A549 (cell line): ENCODE measurements around the gene TMCO2. TPM values are rescaled to one million over a fixed set of nuclear protein-coding genes. Genes with fewer than 3 reads are reported as not detected.

Experiments
- ATAC-seq, 2 experiments: fragments of 200-7000 bp in 1 of 2; fragments of >200 bp in 1 of 2; cut with Nextera tagmentation in 1 of 2; cut with Tn5 transposase in 1 of 2; 3 replicates each; pipeline versions ENCODE4 v1.8.0 to v1.9.1; 2018 to 2020; ENCODE audit warnings: mild to moderate bottlenecking in 1 of 2, moderate library complexity in 1 of 2
- CTCF ChIA-PET: fragments of 300-600 bp; sonication (Branson Sonifier 250); formaldehyde crosslinking; extraction: SDS; loops from one replicate; lab custom pipeline; 2021; ENCODE audit warnings: antibody characterized with exemption, inconsistent platforms; lab: Yijun Ruan, JAX
- POLR2A ChIA-PET: fragments of 350-600 bp; formaldehyde crosslinking; extraction: SDS; loops from one replicate; lab custom pipeline; 2021; ENCODE audit warnings: antibody characterized with exemption, inconsistent platforms; lab: Yijun Ruan, JAX
- DNase-seq, 2 experiments: peaks; one replicate each; pipeline versions ENCODE4 v3.0.0 to v3.0.0-alpha.2; 2011 to 2016; ENCODE audit warnings: low read depth in 1 of 2, low spot score in 1 of 2
- FAIRE-seq: peaks from 2 replicates; lab custom pipeline; 2011; peaks lifted over from hg19 to GRCh38; lab: Jason Lieb, UNC
- H3K27ac ChIP-seq, 2 experiments: fragments of >200 bp; sonication (Bioruptor Twin); formaldehyde crosslinking; 3 replicates each; pipeline ENCODE4 v1.5.1; 2016 to 2017
- H3K4me1 ChIP-seq: fragments of >200 bp; sonication (Bioruptor Twin); formaldehyde crosslinking; 3 replicates; pipeline ENCODE4 v1.6.1; 2016
- H3K4me2 ChIP-seq: fragments of >200 bp; sonication (Bioruptor Twin); formaldehyde crosslinking; 3 replicates; pipeline ENCODE4 v1.6.1; 2016
- H3K4me3 ChIP-seq: fragments of >200 bp; sonication (Bioruptor Twin); formaldehyde crosslinking; 3 replicates; pipeline ENCODE4 v1.5.1; 2016
- H3K9me3 ChIP-seq: fragments of >200 bp; sonication (Bioruptor Twin); formaldehyde crosslinking; 3 replicates; pipeline ENCODE4 v1.6.1; 2016
- BHLHE40 ChIP-seq: IDR thresholded peaks from 2 replicates; pipeline ENCODE4 v1.6.1; 2012; ENCODE audit warnings: low read depth, low read length, inconsistent platforms
- CBX2 ChIP-seq: fragments of 200-600 bp; sonication (generic); IDR thresholded peaks from 2 replicates; pipeline ENCODE4 v1.6.1; 2016; ENCODE audit warnings: low read depth, mild to moderate bottlenecking, borderline replicate concordance
- CEBPB ChIP-seq, 2 experiments: fragments of >200 bp in 1 of 2; sonication (Bioruptor Twin) in 1 of 2; formaldehyde crosslinking in 1 of 2; IDR thresholded peaks; 2 replicates each; pipeline ENCODE4 v1.6.1; 2012 to 2016
- ESRRA ChIP-seq: fragments of 150-350 bp; IDR thresholded peaks from 2 replicates; pipeline ENCODE4 v1.6.1; 2014; ENCODE audit warnings: mild to moderate bottlenecking, low read length, borderline replicate concordance
- FOSL2 ChIP-seq, 2 experiments: fragments of 450-650 bp in 1 of 2; fragments of >200 bp in 1 of 2; sonication (Bioruptor Twin) in 1 of 2; formaldehyde crosslinking; IDR thresholded peaks; 2 replicates each; pipeline versions ENCODE4 v1.5.0 to v1.6.1; 2016 to 2020; ENCODE audit warnings: mild to moderate bottlenecking in 1 of 2, moderate library complexity in 1 of 2
- HOXB5 ChIP-seq: fragments of 250-450 bp; sonication (Bioruptor Pico); IDR thresholded peaks from 2 replicates; pipeline ENCODE4 v1.5.0; 2020; ENCODE audit warnings: mild to moderate bottlenecking, moderate library complexity
- JUN ChIP-seq, 2 experiments: fragments of >200 bp; sonication (Bioruptor Twin); formaldehyde crosslinking; IDR thresholded peaks; 2 replicates in 1 of 2; 3 replicates in 1 of 2; pipeline ENCODE4 v1.6.1; 2016 to 2017
- NFE2L2 ChIP-seq: fragments of 150-350 bp; conservative IDR thresholded peaks from 2 replicates; pipeline ENCODE4 v1.6.1; 2014; ENCODE audit warnings: low read length
- NR3C1 ChIP-seq: fragments of >200 bp; sonication (Bioruptor Twin); formaldehyde crosslinking; IDR thresholded peaks from 3 replicates; pipeline ENCODE4 v1.6.1; 2017
- POLR2A ChIP-seq: IDR thresholded peaks from 2 replicates; pipeline ENCODE4 v1.6.1; 2012; ENCODE audit warnings: mild to moderate bottlenecking, low read length
- POLR2AphosphoS2 ChIP-seq: conservative IDR thresholded peaks from 2 replicates; pipeline ENCODE4 v1.6.1; 2012; ENCODE audit warnings: low read length, improper control_type of control experiment, inconsistent platforms
- RAD21 ChIP-seq, 2 experiments: fragments of >200 bp in 1 of 2; sonication (Bioruptor Twin) in 1 of 2; formaldehyde crosslinking in 1 of 2; IDR thresholded peaks in 1 of 2; conservative IDR thresholded peaks in 1 of 2; 2 replicates in 1 of 2; 3 replicates in 1 of 2; pipeline ENCODE4 v1.6.1; 2012 to 2018; ENCODE audit warnings: inconsistent platforms in 1 of 2
- RFX5 ChIP-seq: fragments of 450-650 bp; IDR thresholded peaks from 2 replicates; pipeline ENCODE4 v1.7.1; 2014; ENCODE audit warnings: antibody characterized with exemption, mild to moderate bottlenecking, moderate library complexity
- RNF2 ChIP-seq: fragments of 200-600 bp; sonication (generic); IDR thresholded peaks from 2 replicates; pipeline ENCODE4 v1.6.1; 2016; ENCODE audit warnings: low read depth, mild to moderate bottlenecking, antibody characterized with exemption, moderate library complexity, borderline replicate concordance
- TP53 ChIP-seq: fragments of 250-450 bp; sonication (Bioruptor Pico); IDR thresholded peaks from 2 replicates; pipeline ENCODE4 v1.5.0; 2021; ENCODE audit warnings: mild to moderate bottlenecking, moderate library complexity
- WGBS: methylation state at CpG from one replicate; pipeline ENCODE4 v1.1.6; 2017; ENCODE audit errors: missing lambda C conversion rate; 5-methylcytosine and 5-hydroxymethylcytosine counted together
- polyA plus RNA-seq, 4 experiments: library from polyadenylated mRNA; depleted of rRNA in 3 of 4; stranded (reverse); fragments of >200 nt; fragmentation: RNase III in 1 of 4; extraction: RNeasy Plus Mini Kit Qiagen cat#74134 plus additional on column Dnase treatment in 1 of 4; gene quantifications; 2 replicates in 3 of 4; 3 replicates in 1 of 4; pipeline ENCODE4 v1.2.3, GENCODE V29; 2011 to 2017
- TF ChIP-seq, protein P1 (sequence below): fragments of >200 bp; sonication (Bioruptor Twin); formaldehyde crosslinking; IDR thresholded peaks from 3 replicates; pipeline ENCODE4 v1.6.1; 2016
- TF ChIP-seq, protein P2 (sequence below): IDR thresholded peaks from 2 replicates; pipeline ENCODE4 v1.6.1; 2012
- TF ChIP-seq, protein P3 (sequence below): IDR thresholded peaks from 2 replicates; pipeline ENCODE4 v1.6.1; 2012
- TF ChIP-seq, protein P4 (sequence below): fragments of 450-650 bp; IDR thresholded peaks from 2 replicates; pipeline ENCODE4 v1.6.1; 2014; ENCODE audit warnings: antibody characterized with exemption
- TF ChIP-seq, protein P5 (sequence below): fragments of 150-350 bp; IDR thresholded peaks from 2 replicates; pipeline ENCODE4 v1.6.1; 2014; ENCODE audit warnings: low read depth, mild to moderate bottlenecking, low read length
- TF ChIP-seq, protein P6 (sequence below): fragments of >200 bp; sonication (Bioruptor Twin); formaldehyde crosslinking; IDR thresholded peaks from 2 replicates; pipeline ENCODE4 v1.6.1; 2016

The TMCO2 gene
- polyA plus RNA-seq, 2 of the 4 experiments (the other 2 are of a cell fraction), result not detected

DNA sequence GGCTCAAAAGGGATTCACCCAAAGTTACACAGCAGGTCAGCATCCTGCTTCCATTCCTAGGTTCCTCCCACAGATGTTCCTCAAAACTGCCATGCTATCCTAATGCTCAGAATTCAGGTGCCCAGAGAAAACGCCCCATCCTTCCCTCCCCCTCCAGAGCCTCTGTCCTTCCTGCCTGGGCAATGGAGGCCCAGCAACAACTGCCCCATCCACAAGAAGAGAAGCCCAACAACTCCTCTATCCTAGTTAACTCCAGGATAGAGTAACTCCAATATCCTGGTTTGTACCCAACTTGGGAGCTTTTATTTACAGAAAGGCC lies 52.5 kb downstream of the TMCO2 start:
- no peak for ATAC-seq
- H3K4me2 ChIP-seq, result no peak overlapping the region
- H3K4me1 ChIP-seq, result no peaks in the 10 kb centered on the region
- H3K27ac ChIP-seq, result no peak overlapping the region
- H3K4me3 ChIP-seq, result no peak overlapping the region
- DNase-seq, result no peak
- ChIA-PET CTCF (interaction anchor here (0.5 to 1.7 kb wide), 3 partner anchors 15 to 214 kb away, joined by 3 to 5 read pairs (median 4); no protein-coding TSS in a partner anchor), POLR2A (no interaction called here)
- FAIRE-seq, result no peak
- 43% methylated on average over 1 of the region's 1 CpG for WGBS
- TF ChIP-seq CBX2 (no peak), POLR2A (no peak), CEBPB (IDR thresholded peaks at IDR 0.05) (no peak), RNF2 (no peak), ESRRA (no peak), POLR2AphosphoS2 (no peak), HOXB5 (CRISPR knock-in tag) (no peak)
- TF ChIP-seq, protein P1, sequence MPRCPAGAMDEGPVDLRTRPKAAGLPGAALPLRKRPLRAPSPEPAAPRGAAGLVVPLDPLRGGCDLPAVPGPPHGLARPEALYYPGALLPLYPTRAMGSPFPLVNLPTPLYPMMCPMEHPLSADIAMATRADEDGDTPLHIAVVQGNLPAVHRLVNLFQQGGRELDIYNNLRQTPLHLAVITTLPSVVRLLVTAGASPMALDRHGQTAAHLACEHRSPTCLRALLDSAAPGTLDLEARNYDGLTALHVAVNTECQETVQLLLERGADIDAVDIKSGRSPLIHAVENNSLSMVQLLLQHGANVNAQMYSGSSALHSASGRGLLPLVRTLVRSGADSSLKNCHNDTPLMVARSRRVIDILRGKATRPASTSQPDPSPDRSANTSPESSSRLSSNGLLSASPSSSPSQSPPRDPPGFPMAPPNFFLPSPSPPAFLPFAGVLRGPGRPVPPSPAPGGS, result no peak
- TF ChIP-seq, protein P2, sequence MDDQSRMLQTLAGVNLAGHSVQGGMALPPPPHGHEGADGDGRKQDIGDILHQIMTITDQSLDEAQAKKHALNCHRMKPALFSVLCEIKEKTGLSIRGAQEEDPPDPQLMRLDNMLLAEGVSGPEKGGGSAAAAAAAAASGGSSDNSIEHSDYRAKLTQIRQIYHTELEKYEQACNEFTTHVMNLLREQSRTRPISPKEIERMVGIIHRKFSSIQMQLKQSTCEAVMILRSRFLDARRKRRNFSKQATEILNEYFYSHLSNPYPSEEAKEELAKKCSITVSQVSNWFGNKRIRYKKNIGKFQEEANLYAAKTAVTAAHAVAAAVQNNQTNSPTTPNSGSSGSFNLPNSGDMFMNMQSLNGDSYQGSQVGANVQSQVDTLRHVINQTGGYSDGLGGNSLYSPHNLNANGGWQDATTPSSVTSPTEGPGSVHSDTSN, result no peak
- TF ChIP-seq, protein P3, sequence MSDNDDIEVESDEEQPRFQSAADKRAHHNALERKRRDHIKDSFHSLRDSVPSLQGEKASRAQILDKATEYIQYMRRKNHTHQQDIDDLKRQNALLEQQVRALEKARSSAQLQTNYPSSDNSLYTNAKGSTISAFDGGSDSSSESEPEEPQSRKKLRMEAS, result no peak
- TF ChIP-seq, protein P4, sequence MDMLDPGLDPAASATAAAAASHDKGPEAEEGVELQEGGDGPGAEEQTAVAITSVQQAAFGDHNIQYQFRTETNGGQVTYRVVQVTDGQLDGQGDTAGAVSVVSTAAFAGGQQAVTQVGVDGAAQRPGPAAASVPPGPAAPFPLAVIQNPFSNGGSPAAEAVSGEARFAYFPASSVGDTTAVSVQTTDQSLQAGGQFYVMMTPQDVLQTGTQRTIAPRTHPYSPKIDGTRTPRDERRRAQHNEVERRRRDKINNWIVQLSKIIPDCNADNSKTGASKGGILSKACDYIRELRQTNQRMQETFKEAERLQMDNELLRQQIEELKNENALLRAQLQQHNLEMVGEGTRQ, result no peak
- TF ChIP-seq, protein P5, sequence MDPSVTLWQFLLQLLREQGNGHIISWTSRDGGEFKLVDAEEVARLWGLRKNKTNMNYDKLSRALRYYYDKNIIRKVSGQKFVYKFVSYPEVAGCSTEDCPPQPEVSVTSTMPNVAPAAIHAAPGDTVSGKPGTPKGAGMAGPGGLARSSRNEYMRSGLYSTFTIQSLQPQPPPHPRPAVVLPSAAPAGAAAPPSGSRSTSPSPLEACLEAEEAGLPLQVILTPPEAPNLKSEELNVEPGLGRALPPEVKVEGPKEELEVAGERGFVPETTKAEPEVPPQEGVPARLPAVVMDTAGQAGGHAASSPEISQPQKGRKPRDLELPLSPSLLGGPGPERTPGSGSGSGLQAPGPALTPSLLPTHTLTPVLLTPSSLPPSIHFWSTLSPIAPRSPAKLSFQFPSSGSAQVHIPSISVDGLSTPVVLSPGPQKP, result no peak
- H3K9me3 ChIP-seq, result no peaks in the 10 kb centered on the region

DNA sequence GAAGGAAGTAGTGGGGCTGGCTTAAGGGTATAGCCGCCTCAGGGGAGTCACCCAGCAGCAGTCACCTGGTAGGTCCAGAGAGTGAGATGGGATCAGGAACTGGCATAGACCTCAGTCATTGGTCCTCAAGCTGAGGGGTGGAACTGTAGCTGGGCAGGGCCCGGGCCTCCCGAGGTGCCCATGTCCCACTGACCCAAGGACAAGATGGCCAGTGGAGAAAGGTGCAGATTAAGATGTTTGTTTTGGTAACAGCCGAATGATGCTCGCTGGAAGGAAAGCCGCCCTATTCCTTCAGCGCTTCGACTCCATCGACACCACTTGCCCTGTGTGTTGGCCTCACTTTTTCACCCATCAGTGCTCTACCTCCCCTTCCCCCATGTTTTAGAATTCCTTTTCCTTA lies 52.9 kb downstream of the TMCO2 start:
- FAIRE-seq, result no peak
- TF ChIP-seq, protein P6, sequence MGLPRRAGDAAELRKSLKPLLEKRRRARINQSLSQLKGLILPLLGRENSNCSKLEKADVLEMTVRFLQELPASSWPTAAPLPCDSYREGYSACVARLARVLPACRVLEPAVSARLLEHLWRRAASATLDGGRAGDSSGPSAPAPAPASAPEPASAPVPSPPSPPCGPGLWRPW, result no peak
- TF ChIP-seq BHLHE40 (no peak), TP53 (CRISPR knock-in tag) (no peak), JUN (IDR thresholded peaks at IDR 0.05) (no peak), RFX5 (no peak), FOSL2 (IDR thresholded peaks at IDR 0.05) (no peak), FOSL2 (CRISPR knock-in tag; IDR thresholded peaks at IDR 0.05) (no peak), NFE2L2 (no peak), RAD21 (conservative IDR thresholded peaks at IDR 0.05 in 1 of 2, IDR thresholded peaks at IDR 0.05 in 1 of 2) (no peak), NR3C1 (no peak)
- TF ChIP-seq, all 56 proteins: peak for 0
- H3K4me1 ChIP-seq, result no peaks in the 10 kb centered on the region
- DNase-seq, result no peak
- POLR2A ChIA-PET, result no interaction called here
- no peaks in the 10 kb centered on the region for H3K9me3 ChIP-seq
- H3K4me3 ChIP-seq, result no peak overlapping the region
- WGBS, result 86% methylated on average over 8 of the region's 9 CpGs
- H3K27ac ChIP-seq, result no peak overlapping the region
- H3K4me2 ChIP-seq, result no peak overlapping the region
- CTCF ChIA-PET, result interaction anchor here (1.2 to 1.7 kb wide), 2 partner anchors 14 to 38 kb away, joined by 4 to 5 read pairs; no protein-coding TSS in a partner anchor
- no peak for ATAC-seq
